Parathyroid adenoma (tissue), 2 donors: ENCODE measurements around the gene BAD.

Experiments
- H2AFZ ChIP-seq: fragments of 300-600 bp; sonication (generic); one replicate; pipeline ENCODE4 v1.7.0; 2017; ENCODE audit warnings: antibody characterized with exemption, mild to moderate bottlenecking
- H3K27ac ChIP-seq: fragments of 300-600 bp; sonication (generic); one replicate; pipeline ENCODE4 v1.7.0; 2017
- H3K27me3 ChIP-seq: fragments of 300-600 bp; sonication (generic); one replicate; pipeline ENCODE4 v1.7.0; 2017; ENCODE audit warnings: low read length; ENCODE audit not compliant: control insufficient read depth, insufficient read depth
- H3K36me3 ChIP-seq: fragments of 300-600 bp; sonication (generic); one replicate; pipeline ENCODE4 v1.7.0; 2017; ENCODE audit warnings: low read length; ENCODE audit not compliant: control insufficient read depth, insufficient read depth
- H3K4me1 ChIP-seq: fragments of 300-600 bp; sonication (generic); one replicate; pipeline ENCODE4 v1.7.0; 2017; ENCODE audit warnings: control low read depth
- H3K4me2 ChIP-seq: fragments of 300-600 bp; sonication (generic); one replicate; pipeline ENCODE4 v1.7.0; 2017; ENCODE audit warnings: low read length
- H3K4me3 ChIP-seq: fragments of 300-600 bp; sonication (generic); one replicate; pipeline ENCODE4 v1.7.0; 2017; ENCODE audit warnings: low read depth, low read length
- H3K79me2 ChIP-seq: fragments of 300-600 bp; sonication (generic); one replicate; pipeline ENCODE4 v1.7.0; 2017; ENCODE audit warnings: control low read depth
- H3K9ac ChIP-seq: fragments of 300-600 bp; sonication (generic); one replicate; pipeline ENCODE4 v1.7.0; 2017; ENCODE audit warnings: mild to moderate bottlenecking
- H3K9me3 ChIP-seq: fragments of 300-600 bp; sonication (generic); one replicate; pipeline ENCODE4 v1.7.0; 2017; ENCODE audit warnings: low read length; ENCODE audit not compliant: control insufficient read depth
- CTCF ChIP-seq: fragments of 300-600 bp; sonication (generic); IDR thresholded peaks from one replicate; pipeline ENCODE4 v1.7.0; 2017; ENCODE audit warnings: antibody characterized with exemption, mild to moderate bottlenecking
- donor health status: primary hyperparathyroidism.

The BAD gene

GRCh38 chr11:64322925-64323260, 38.4 kb upstream of the BAD start:
- H3K79me2 ChIP-seq: no peaks in the 10 kb centered on the region
- no peaks in the 10 kb centered on the region for H3K27me3 ChIP-seq
- no peaks in the 10 kb centered on the region for H3K9me3 ChIP-seq
- H3K9ac ChIP-seq: no peak overlapping the region
- no peaks in the 10 kb centered on the region for H3K36me3 ChIP-seq
- H2AFZ ChIP-seq: no peak overlapping the region
- TF ChIP-seq CTCF: no peak
- H3K27ac ChIP-seq: no peak overlapping the region
- no peak overlapping the region for H3K4me2 ChIP-seq
- no peak overlapping the region for H3K4me3 ChIP-seq
- H3K4me1 ChIP-seq: peaks cover 2% of the 10 kb centered on the region

- Histone ChIP-seq H3K4me3 (no peak overlapping the region), H3K4me2 (no peak overlapping the region), H3K27me3 (no peaks in the 10 kb centered on the region), H3K36me3 (no peaks in the 10 kb centered on the region), H3K4me1 (peaks cover 2% of the 10 kb centered on the region), H2AFZ (no peak overlapping the region), H3K27ac (no peak overlapping the region), H3K9ac (no peak overlapping the region), H3K9me3 (no peaks in the 10 kb centered on the region), H3K79me2 (no peaks in the 10 kb centered on the region)
- no peak for TF ChIP-seq CTCF
Measured at GRCh38 chr11:64321533-64321932, 37.1 kb upstream of the BAD start.

- Histone ChIP-seq H3K9me3 (no peaks in the 10 kb centered on the region), H3K4me2 (no peak overlapping the region), H3K27me3 (no peaks in the 10 kb centered on the region), H3K36me3 (no peaks in the 10 kb centered on the region), H3K4me1 (peaks cover 4% of the 10 kb centered on the region), H3K4me3 (no peak overlapping the region), H2AFZ (no peak overlapping the region), H3K79me2 (no peaks in the 10 kb centered on the region), H3K27ac (no peak overlapping the region), H3K9ac (no peak overlapping the region)
- no peak for TF ChIP-seq CTCF
Measured at GRCh38 chr11:64321026-64321425, 36.6 kb upstream of the BAD start.

GRCh38 chr11:64320556-64320955, 36.1 kb upstream of the BAD start:
- H3K27me3 ChIP-seq: no peaks in the 10 kb centered on the region
- no peaks in the 10 kb centered on the region for H3K79me2 ChIP-seq
- no peaks in the 10 kb centered on the region for H3K9me3 ChIP-seq
- no peak overlapping the region for H2AFZ ChIP-seq
- no peak overlapping the region for H3K9ac ChIP-seq
- no peak overlapping the region for H3K4me2 ChIP-seq
- H3K27ac ChIP-seq: no peak overlapping the region
- no peaks in the 10 kb centered on the region for H3K36me3 ChIP-seq
- TF ChIP-seq CTCF: no peak
- no peak overlapping the region for H3K4me3 ChIP-seq
- H3K4me1 ChIP-seq: peaks cover 4% of the 10 kb centered on the region

GRCh38 chr11:64318766-64319761, 34.6 kb upstream of the BAD start:
- peak overlapping the region; percentile 99 for H3K4me2 ChIP-seq
- no peak for TF ChIP-seq CTCF
- H3K4me1 ChIP-seq: peaks cover 4% of the 10 kb centered on the region

More at GRCh38 chr11:64318766-64319761, 34.6 kb upstream of the BAD start:
- H2AFZ ChIP-seq: no peak overlapping the region
- no peaks in the 10 kb centered on the region for H3K79me2 ChIP-seq
- no peaks in the 10 kb centered on the region for H3K9me3 ChIP-seq
- no peaks in the 10 kb centered on the region for H3K36me3 ChIP-seq
- H3K27me3 ChIP-seq: no peaks in the 10 kb centered on the region
- H3K4me3 ChIP-seq: peak overlapping the region; percentile 92
- no peak overlapping the region for H3K9ac ChIP-seq
- peak overlapping the region; percentile 51 for H3K27ac ChIP-seq
